ENCODE data around the gene NRDE2.
A peak's percentile ranks its signal among the peaks of the same experiment; 100 is the strongest.
"Not testable (repeated sequence)": the region's sequence is repeated elsewhere in the genome, so short reads cannot be mapped to it uniquely, and the experiment has no call there.

NRDE2 gene

DNA sequence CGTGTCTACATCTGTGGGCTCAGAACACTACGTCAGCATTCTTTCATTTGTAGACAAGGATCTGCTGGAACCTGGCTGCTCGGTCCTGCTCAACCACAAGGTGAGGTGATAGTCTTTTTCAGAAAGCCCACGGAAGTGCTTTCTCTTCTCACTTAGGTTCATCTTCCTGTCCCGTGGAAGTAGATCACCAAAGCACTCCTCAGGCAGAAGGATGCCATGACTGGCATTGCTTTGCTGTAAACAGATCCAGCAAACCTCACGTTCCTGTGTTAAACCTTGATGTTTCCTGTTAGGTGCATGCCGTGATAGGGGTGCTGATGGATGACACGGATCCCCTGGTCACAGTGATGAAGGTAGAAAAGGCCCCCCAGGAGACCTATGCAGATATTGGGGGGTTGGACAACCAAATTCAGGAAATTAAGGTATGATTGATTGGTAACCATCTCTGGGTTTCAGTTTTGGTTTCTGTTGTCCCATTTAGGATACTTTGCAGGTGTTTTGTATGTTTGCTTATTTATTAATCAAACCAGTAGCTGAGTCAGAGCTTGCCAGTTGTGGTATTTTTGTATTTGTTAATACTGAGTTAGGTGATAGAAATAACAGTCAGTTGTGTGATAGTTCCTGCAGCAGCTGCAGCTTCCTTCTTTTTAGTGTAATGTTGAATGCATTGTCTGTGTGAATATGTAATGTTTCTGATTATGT is 67.8 kb downstream of the NRDE2 start:
- no peak for DNase-seq

- peak; percentile 84 for DNase-seq
Measured at GRCh38 chr14:90256354-90257131, 75.2 kb downstream of the NRDE2 start, which contains the start of gene PSMC1. Gene PSMC1, plus strand, starts transcription at chr14:90256553. Its CDS starts 45 bp downstream, at chr14:90256598.

GRCh38 chr14:90255871-90256270 is 75.9 kb downstream of the NRDE2 start:
- DNase-seq, result no peak

DNA sequence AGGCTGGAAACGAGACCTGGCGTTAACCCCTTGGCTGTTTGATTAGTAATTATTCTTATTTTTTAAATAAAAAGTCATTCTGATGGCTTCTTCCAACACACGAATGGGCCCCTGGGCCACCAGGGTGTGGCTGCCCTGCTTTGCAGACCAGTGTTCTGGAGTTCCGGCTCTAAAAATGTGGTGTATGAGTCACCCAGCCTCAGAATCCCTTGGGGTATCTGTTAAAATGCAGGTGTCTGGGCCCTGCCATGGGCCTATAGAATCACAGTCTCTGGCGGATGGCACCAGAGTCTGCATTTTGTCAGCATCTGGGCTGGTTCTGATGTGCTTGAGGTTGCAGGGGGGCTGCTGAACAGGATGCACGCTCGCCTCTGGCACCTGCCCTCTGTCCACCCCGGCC is 77.9 kb downstream of the NRDE2 start:
- no peak for DNase-seq

- DNase-seq, result no peak
Measured at GRCh38 chr14:90248594-90248993, 83.1 kb downstream of the NRDE2 start.

DNA sequence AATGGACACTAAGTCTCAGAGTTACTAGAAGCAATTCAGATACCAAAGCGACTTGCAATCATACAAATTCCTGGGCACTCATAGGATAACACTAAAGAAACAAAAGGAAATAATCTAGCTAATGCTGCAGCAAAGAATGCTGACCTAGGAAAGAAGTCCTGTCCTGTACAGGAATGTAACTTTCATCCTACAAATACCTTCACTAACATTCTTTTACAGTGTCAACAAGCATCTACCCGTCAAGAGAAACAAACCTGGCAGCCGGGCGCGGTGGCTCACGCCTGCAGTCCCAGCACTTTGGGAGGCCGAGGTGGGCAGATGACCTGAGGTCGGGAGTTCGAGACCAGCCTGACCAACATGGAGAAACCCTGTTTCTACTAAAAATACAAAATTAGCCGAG is 84.3 kb downstream of the NRDE2 start:
- DNase-seq, result not testable (repeated sequence)

DNA sequence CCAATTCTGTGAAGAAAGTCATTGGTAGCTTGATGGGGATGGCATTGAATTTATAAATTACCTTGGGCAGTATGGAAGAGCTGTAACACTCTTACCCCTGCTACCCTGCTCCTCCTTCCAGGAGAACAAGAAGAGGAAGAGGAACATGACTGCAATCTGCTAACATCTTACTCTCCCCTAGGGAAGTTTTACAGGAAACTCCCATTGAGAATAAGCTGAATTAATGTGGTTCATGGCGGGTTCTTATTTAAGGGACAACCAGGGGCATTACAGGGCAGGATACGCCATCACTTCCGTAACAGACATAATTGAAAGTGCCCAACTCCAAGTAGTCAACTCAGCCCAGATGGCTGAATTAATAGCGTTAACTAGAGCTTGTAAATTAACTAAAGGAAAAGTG is 84.8 kb downstream of the NRDE2 start:
- no peak for DNase-seq

- DNase-seq, result no peak
Measured at GRCh38 chr14:90242444-90242843, 89.3 kb downstream of the NRDE2 start.

- no peak for DNase-seq
Measured at GRCh38 chr14:90239139-90239538, 92.6 kb downstream of the NRDE2 start.

DNA sequence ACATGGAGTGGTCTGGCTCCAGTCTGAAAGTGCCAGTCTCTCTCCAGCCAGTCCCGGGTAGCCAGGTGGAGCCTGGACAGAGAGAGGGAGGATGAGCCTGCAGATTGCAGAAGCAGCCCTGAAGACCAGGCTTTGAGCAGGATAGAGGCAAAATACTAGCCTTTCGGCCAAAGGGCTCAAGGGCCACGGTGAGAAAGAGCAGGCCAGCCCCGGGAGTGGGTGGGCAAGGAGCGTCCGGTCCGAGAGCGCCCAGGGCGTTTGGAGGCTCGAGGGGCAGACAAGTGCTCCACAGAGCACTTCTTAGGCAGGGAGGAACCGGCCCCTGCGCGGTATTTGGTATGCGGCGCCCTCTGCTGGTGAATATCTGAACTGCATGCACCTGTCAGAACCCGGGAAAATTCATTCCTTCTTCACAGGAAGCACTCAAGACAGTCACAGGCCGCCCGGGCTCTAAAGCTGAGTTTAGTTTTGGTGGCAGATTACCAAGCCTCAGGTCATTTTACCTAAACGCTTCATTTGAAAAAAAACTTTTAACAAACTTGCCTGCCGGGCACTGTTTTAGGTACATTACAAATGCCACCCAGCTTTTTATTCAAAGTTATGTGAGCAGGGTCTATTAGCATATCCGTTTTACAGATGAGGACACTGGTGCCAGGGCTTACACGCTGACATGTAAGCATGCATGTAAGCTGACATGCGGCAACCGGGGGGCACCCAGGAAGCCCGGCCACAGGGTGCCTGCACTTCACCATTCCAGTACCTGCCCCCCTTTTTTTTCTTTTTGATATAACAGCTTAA is 96.4 kb downstream of the NRDE2 start:
- peak; percentile 73 for DNase-seq

GRCh38 chr14:90229942-90230341 is 101.8 kb downstream of the NRDE2 start:
- not testable (repeated sequence) for DNase-seq

- DNase-seq, result no peak
Measured at GRCh38 chr14:90228478-90228877, 103.3 kb downstream of the NRDE2 start.

All from NCI-H524 treated with DMSO at 0.1 percent for 48 hours (cell line).